GM18951 (cell line): ENCODE measurements around the gene OSR1.

Experiments
- POLR2A ChIP-seq: IDR thresholded peaks from 4 replicates; pipeline ENCODE4 v1.6.1; 2011; ENCODE audit warnings: mild to moderate bottlenecking; ENCODE audit not compliant: insufficient read length, insufficient read depth; ENCODE audit errors: extremely low read depth
- in situ Hi-C: fragments of 300-500 bp; cut with MboI; formaldehyde crosslinking; loops from one replicate; pipeline ENCODE4 v1.12.0; 2022; ENCODE audit warnings: low sequenced_read_pairs, mixed read lengths, inconsistent platforms; ENCODE audit not compliant: unreplicated experiment

The OSR1 gene

DNA sequence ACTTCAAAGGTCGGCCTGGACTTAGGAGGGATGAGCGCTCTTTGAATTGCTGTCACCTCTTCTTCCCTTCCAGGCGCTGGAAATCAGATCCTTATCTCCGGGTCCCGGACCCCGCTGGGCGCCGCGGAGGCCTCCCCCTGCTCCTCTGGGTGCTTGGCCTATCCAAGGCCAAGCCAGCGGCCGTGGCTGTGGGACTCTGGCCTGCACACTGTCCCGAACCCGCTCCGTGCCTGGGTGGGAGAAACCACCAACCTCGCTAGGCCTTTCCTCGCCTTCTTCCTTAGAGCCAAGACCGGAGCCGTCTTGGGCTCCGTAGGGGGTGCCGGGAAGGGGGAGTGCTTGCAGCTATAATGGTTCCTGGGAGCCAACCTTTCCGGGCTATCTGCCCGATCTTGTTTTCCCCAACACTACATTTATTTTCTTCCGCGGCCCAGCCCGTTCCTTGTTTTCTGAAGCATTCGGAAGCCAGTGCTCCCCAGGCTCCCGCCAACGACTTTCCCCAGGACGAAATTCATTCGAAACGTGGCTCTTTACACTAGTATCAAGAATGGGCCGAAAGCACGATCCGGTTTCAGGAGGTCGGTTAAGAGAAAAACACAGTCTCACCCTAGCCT is 2.4 kb downstream of the OSR1 start:
- in situ Hi-C loops = loop anchor here (25.0 kb wide), 2 partner anchors 506 to 844 kb away; no protein-coding TSS in a partner anchor

DNA sequence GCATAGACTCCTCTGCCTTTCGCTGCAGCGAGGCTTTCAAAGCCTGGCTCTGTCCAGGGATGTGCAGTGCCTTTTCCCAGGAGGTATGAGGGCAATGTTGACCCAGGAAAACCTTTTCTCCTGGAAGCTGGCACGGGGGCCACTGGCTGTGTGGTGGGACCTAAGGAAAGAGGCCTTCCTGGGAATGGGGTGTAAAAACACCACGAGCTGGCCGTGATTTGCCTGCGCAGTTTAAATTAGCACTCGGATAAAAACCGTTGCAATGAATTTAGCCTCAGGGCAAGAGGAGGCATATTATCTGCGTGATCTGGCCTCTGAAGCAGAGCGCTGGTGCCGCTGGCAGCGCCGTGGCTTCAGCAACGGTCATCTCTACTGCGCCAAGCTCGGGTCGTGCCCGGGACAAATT is 3.0 kb downstream of the OSR1 start:
- TF ChIP-seq POLR2A = no peak
- in situ Hi-C loops = loop anchor here (25.0 kb wide), 2 partner anchors 507 to 843 kb away; no protein-coding TSS in a partner anchor

More for the DNA sequence above, 2.4 kb downstream of the OSR1 start:
- no peak for TF ChIP-seq POLR2A

DNA sequence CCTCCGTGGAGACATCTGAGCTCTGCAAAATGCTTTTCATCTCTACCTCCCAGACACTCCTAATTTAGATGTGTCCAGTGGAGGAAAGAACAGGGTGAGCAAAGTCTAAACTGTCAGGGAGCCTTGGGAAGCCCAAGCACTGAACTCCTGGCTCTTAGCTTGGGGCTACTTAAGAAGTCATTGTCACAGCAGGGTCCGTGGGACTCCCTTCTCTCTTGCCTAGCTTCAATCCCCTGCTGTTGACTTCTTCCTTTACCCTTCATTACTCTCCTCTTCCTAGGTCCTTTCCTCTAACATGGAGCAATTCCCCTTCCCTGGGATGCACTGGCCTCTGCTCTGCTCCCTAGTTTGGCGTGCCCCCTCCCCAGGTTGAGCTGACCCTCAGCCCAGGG is 3.4 kb downstream of the OSR1 start:
- TF ChIP-seq POLR2A = no peak
- in situ Hi-C loops = loop anchor here (25.0 kb wide), 2 partner anchors 507 to 843 kb away; no protein-coding TSS in a partner anchor

DNA sequence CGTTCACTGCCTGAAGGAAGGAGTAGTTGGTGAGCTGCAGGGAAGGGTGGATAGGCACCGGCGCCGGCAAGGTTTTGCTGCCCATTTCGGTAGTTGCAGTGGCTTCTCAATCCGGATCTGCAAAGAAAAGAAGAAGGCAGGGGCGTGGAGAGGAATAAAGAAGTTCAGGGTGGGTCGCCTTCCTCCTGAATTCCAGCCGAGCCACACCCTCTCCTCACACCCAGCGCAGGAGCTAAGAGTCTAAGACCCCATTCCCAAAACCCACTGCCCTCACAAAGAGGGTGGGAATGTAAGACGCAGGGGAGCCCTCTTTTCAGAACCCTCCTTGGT is 4.7 kb downstream of the OSR1 start:
- in situ Hi-C loops = loop anchor here (25.0 kb wide), 2 partner anchors 509 to 841 kb away; no protein-coding TSS in a partner anchor
- TF ChIP-seq POLR2A = no peak

DNA sequence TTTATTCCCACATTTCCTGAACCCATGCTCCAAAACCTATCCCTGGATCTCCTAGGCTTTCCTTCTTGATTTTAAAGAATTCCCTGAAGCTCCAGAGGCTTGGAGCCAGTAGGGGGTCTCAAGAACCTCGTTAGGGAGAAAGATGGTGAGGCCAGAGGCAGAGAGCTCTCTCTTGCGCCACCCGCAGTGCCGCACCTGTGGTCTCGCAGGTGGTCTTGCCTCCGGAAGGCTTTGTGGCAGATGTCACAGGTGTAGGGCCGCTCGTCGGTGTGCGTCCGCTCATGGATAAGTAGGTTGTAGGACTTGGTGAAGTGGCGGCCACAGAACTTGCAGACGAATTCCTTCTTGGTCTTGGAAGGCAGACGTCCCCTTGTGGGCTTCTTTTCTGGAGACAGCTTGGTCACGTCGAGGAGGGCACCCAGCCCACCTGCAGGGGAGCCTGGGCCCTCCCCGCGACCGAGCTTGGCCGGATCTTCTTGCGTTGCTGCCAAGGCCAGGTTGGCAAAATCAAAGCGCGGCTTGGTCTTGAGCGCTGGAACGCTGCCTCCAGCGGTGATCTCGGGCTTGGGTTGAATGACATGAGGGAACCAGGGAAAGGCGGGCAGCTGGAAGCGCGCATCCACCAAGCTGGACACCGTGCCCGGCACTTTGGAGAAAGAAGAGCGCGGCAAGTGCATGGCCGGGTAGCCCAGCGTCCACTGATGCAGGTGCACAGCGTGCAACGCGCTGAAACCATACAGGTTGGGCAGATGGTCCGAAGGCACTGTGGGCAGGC is 5.3 kb downstream of the OSR1 start:
- in situ Hi-C loops = loop anchor here (25.0 kb wide), 2 partner anchors 509 to 841 kb away; no protein-coding TSS in a partner anchor
- TF ChIP-seq POLR2A = no peak

DNA sequence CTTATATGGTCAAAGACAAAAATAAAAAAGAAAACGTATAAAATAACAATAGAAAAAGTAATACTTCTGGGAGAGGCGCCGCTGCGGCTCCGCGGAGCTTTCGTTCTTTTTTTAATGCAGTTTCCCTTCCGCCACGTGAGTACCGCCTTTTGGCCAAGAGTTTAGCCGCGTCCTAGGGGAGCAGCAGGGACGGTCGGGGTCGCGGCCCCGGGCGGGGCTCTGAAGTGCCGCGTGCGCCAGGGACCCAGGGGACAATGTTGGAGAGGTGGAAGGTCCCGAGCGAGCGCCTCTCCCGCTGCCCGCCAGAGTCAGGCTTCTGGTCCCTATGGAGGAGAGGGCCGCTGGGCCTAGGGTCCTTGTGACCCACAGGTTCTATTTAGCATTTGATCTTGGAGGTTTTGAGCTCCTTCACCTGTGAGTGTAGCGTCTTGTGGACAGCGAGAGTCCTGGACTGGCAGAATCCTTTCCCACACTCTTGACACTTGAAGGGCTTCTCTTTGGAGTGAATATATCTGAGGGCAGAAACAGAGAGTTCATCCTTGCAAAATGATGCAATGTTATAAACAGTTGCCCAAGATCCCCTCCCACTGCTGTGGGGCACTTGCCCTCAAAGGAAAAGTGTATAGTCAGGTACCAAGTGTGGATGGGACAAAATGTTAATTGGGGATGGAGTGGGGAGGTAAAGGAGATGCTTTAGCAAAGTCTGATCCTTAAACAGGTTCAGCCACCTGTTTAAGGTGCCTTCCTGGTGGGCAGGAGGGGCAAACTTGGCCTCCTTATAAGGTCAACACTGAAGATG is 6.3 kb downstream of the OSR1 start:
- in situ Hi-C loops = loop anchor here (25.0 kb wide), 2 partner anchors 510 to 840 kb away; no protein-coding TSS in a partner anchor
- TF ChIP-seq POLR2A = no peak

DNA sequence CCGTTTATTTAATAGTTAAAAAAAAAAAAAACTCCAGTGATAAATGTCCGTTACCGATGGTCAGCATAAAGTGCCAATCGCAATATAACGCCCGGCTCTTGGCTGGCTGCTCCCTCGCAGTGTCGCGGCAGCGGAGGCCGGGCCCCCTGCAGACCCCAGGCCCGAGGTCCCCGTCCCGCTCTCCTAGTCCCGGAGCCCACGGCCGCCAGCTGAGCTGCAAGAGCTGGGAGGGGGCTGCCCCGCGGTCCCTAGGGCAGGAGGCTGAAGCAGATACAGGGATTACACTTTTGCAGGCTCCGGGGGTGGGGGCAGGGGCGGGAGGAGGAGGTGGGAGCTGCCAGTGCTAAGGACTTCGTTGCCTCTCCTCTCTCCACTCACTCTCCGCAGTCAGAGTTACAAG is 6.9 kb downstream of the OSR1 start:
- in situ Hi-C loops = loop anchor here (25.0 kb wide), 2 partner anchors 511 to 839 kb away; no protein-coding TSS in a partner anchor
- TF ChIP-seq POLR2A = no peak

DNA sequence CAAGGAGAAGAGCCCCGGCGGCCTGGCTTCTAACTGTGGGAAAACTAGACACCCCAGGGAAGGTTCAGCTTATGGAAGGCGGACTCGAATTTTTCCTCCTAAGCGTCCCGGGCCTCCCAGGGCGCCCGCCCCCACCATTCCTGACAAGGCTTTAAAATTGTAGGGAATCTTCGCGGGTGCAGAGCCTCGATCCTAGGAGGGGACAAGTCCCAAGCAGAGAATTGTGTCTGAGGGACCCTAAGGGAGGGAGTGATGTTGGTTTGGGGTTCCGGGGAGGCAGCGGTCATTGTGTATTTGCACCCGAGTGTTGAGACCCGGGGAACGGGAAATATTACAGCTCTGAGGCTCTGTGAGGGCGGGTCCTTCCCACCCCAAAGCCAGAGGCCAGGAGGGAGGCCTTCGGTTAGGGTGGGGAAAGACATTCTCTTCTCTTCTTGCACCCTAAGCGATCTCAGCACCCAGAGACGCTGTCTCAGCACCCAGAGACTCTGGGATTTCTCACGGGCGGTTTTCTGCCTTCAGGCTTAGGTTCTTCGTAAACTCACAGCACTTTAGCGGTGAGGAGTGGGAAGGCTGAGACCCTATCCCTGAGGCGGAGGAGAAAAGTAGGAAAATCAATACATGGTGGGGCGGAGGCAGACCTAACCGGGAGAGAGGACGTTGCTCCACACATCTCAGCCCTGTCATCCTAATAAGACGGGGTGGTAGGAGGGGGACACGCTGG is 7.6 kb downstream of the OSR1 start:
- TF ChIP-seq POLR2A = no peak
- in situ Hi-C loops = loop anchor here (25.0 kb wide), 2 partner anchors 511 to 839 kb away; no protein-coding TSS in a partner anchor

DNA sequence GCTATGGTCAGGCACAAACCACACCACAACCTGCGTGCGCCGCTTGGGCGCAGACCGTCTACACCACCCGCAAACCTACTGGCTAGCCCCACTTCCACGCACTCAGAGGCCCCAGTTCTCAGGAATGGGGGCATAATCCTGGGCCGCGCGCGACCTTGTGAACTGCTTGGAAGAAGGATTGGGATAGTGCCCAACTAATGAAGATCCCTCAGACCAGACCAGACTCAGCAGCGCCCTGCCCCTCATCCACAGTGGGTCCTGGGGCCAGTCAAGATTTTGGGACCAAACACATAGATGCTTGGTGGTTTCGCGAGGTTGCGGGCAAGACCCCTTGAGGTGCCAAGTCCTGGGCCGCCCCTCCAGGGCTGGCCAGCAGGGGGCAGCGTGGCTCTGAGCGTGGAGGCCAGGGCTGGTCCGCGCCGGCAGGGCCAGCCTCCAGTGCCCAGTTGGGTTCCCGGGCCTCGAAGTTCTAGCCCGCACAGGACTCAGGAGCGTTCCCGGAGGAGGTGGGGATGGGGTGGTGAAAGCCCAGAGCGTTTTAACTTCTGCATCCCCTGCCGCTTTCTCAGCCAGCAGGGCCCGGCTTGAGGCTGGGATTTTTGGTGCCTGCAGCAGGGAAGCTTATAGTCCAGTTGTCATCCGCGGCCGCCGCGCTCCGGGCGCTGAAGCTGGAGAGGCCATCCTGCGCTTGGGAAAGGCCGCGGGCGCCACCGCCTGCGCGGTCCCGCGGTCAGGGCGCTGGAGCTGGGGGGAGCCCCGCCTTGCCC is 8.3 kb downstream of the OSR1 start:
- in situ Hi-C loops = loop anchor here (25.0 kb wide), 2 partner anchors 512 to 838 kb away; no protein-coding TSS in a partner anchor
- TF ChIP-seq POLR2A = no peak

DNA sequence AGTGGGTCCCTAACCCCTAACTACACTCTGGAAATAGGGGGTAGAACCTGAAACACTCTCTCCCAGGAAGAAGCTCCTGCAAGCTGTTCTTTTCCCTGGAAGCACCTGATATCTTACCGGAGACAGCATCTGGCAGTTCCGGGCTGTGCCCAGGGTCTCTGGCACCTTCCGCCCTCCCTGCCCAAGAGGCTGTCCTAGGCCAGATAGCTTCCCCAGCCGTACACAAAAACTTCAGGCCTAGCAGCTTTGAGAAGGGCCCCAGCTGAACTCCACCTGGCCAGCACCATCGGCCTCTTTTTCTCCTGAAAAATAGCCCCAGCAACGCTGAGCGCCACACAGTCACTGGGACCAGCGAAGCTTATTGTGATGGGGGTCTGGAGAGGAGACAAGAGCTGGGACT is 9.7 kb downstream of the OSR1 start:
- TF ChIP-seq POLR2A = no peak
- in situ Hi-C loops = no loop called here

DNA sequence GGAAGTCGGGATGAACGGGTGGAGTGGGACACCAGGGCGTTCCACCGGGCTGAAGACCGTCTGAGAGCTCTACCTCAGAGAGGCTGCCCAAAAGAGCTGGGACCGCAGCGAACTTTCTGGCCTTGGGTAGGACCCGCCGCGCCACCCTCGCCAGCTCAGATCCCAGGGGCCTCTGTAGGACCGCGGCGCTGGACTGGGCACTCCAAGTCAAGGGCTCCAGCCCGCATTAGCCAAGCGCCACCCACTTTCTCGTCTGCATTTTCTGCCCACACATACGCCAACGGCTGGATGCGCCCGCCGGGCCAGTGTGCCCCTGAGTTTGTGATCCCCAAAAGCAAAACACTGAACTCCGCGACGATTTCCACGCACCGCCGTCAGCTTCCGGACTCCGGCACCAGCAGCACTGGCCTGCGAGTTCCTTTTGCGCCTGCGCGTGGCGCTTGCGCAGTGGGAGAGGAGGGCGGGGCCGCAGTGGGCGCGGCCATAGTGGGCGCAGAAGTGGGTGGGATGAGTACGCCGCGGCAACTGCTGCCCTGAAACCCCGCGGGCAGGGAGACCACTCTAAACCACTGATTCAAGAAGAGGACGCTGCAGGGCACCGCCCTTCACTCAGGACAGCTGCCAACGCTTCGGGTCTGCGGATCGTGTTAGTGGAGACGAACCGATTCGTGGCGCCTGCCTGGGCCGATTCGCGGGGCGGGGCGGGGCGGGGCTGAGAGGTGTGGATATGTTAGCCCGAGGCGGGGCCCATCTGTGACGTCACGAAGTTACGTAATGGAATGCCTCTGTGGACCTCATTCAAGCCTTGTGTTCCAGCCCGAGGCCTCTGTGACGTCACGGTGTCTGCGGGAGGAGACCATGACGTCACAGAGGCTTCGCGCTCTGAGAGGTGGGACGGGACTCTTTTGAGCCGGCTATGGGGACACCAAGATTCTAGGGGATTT is 10.5 kb downstream of the OSR1 start:
- TF ChIP-seq POLR2A = peak; percentile 97
- in situ Hi-C loops = no loop called here
